ENCODE measurements around the gene COL1A1.
A peak's percentile ranks its signal among the peaks of the same experiment; 100 is the strongest.

Gene COL1A1

GRCh38 chr17:50200457-50201275 lies 765 bp downstream of the COL1A1 start:
- Histone ChIP-seq H3K9ac (ENCODE audit: low read length in 5 of 5) (peak overlapping the region in 4 of 5 donors; percentile 16 to 76 (median 70)), H3K27me3 (ENCODE audit: control insufficient read depth in 5 of 5, insufficient read depth in 4 of 5, low read length in 5 of 5) (peaks cover 21 to 42% (median 34%) of the 10 kb centered on the region in 5 donors), H3K9me3 (ENCODE audit: control insufficient read depth in 5 of 5, low read length in 5 of 5) (no peaks in the 10 kb centered on the region), H3K27ac (ENCODE audit: low read depth, low read length) (peak overlapping the region; percentile 62), H3K36me3 (ENCODE audit: control insufficient read depth in 5 of 5, insufficient read depth in 5 of 5, low read length in 5 of 5) (peaks cover 0 to 16% (median under 1%) of the 10 kb centered on the region in 5 donors), H3K4me1 (ENCODE audit: control insufficient read depth in 5 of 5, insufficient read depth in 5 of 5, low read length in 5 of 5) (peaks cover 0 to 41% (median 35%) of the 10 kb centered on the region in 5 donors), H3K4me3 (ENCODE audit: low read depth in 1 of 5, low read length in 5 of 5) (peak overlapping the region; percentile 57 to 75 (median 69))

DNA sequence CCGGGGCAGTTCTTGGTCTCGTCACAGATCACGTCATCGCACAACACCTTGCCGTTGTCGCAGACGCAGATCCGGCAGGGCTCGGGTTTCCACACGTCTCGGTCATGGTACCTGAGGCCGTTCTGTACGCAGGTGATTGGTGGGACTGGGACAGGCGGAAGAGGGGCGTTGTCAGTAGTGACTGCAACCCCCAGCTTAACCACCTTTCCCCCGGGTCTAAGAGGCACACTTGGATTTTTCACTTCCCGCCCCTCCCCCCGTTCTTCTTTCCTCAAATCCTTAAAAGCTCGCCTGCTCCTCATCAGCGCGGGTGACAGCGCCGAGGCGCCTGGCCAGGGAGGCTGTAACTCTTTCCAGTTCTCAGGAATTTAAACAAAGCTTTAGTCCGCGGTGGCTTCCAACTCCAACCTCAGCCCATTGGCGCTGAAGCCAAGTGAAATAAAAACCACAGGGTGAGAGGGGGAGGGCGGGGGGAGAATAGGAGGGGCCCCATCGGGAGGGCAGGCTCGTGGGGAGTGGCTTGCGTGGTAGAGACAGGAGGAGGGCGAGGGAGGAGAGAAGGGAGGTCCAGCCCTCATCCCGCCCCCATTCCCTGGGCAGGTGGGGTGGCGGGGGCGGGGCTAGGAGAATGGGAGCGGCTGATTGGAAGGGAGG lies 1.5 kb downstream of the COL1A1 start:
- Histone ChIP-seq H3K27me3 (ENCODE audit: control insufficient read depth in 5 of 5, insufficient read depth in 4 of 5, low read length in 5 of 5) (peaks cover 21 to 41% (median 37%) of the 10 kb centered on the region in 5 donors), H3K4me1 (ENCODE audit: control insufficient read depth in 5 of 5, insufficient read depth in 5 of 5, low read length in 5 of 5) (peaks cover 0 to 38% (median 30%) of the 10 kb centered on the region in 5 donors), H3K27ac (ENCODE audit: low read depth, low read length) (peak overlapping the region; percentile 62), H3K9me3 (ENCODE audit: control insufficient read depth in 5 of 5, low read length in 5 of 5) (no peaks in the 10 kb centered on the region), H3K9ac (ENCODE audit: low read length in 5 of 5) (peak overlapping the region in 3 of 5 donors; percentile 67 to 76 (median 72)), H3K4me3 (ENCODE audit: low read depth in 1 of 5, low read length in 5 of 5) (peak overlapping the region; percentile 58 to 71 (median 64)), H3K36me3 (ENCODE audit: control insufficient read depth in 5 of 5, insufficient read depth in 5 of 5, low read length in 5 of 5) (peaks cover 0 to 22% (median 5%) of the 10 kb centered on the region in 5 donors)

DNA sequence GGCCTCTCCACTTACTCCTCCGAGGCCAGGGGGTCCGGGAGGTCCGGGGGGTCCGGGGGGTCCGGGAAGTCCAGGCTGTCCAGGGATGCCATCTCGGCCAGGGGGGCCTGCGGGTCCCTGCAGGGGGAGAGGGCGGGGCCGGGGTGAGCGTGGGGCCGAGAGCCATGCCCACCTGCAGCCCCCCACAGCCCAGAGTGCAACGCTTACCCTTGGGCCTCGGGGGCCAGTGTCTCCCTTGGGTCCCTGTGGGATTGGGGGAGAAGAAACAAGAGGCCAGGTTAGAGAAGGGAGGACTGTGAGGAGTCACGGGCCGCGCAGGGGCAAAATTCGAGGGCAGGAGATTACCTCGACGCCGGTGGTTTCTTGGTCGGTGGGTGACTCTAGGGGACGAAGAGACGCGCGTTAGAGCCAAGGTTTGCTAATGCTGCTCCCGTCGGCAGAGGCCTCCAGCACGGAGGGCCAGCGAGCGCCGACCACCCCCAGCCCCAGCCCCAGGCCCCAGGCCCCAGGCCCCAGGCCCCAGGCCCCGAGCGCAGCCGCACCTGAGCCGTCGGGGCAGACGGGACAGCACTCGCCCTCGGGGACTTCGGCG lies 2.1 kb downstream of the COL1A1 start:
- peak overlapping the region in 4 of 5 donors; percentile 62 to 71 (median 66) for H3K4me3 ChIP-seq (ENCODE audit: low read depth in 1 of 5, low read length in 5 of 5)
- peak overlapping the region; percentile 62 for H3K27ac ChIP-seq (ENCODE audit: low read depth, low read length)
- no peaks in the 10 kb centered on the region for H3K9me3 ChIP-seq (ENCODE audit: control insufficient read depth in 5 of 5, low read length in 5 of 5)
- H3K27me3 ChIP-seq (ENCODE audit: control insufficient read depth in 5 of 5, insufficient read depth in 4 of 5, low read length in 5 of 5) = peaks cover 19 to 41% (median 36%) of the 10 kb centered on the region in 5 donors
- H3K4me1 ChIP-seq (ENCODE audit: control insufficient read depth in 5 of 5, insufficient read depth in 5 of 5, low read length in 5 of 5) = peaks cover 0 to 34% (median 26%) of the 10 kb centered on the region in 5 donors
- peaks cover 0 to 28% (median 5%) of the 10 kb centered on the region in 5 donors for H3K36me3 ChIP-seq (ENCODE audit: control insufficient read depth in 5 of 5, insufficient read depth in 5 of 5, low read length in 5 of 5)
- no peak overlapping the region for H3K9ac ChIP-seq (ENCODE audit: low read length in 5 of 5)

DNA sequence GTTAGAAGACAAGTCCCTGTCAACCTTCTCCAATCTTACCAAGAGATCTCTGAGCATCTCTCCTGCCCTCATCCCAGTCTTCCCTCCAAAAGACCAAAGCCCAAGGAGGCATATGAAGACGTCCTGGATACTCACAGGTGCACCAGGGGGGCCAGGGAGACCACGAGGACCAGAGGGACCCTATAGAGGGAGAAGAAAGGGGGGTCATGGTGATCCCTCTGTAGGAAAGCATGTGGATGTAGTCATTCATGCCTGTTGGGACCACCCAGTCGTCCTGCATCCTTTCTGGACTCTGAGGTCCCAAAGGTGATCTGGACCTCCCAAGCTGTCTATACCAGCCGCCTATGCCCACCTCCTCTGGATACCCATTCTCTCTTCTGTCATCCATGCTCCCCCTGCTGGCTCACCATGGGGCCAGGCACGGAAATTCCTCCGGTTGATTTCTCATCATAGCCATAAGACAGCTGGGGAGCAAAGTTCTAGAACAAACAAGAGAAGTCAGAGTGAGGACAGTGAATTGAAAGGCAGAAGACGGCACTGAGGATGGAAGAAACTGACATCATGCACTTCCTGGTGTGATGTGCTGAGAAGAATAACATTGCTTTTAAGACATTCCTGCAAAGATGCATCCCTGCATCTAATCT lies 3.3 kb downstream of the COL1A1 start:
- Histone ChIP-seq H3K9me3 (ENCODE audit: control insufficient read depth in 5 of 5, low read length in 5 of 5) (no peaks in the 10 kb centered on the region), H3K27ac (ENCODE audit: low read depth, low read length) (peak overlapping the region; percentile 34), H3K4me3 (ENCODE audit: low read depth in 1 of 5, low read length in 5 of 5) (no peak overlapping the region), H3K27me3 (ENCODE audit: control insufficient read depth in 5 of 5, insufficient read depth in 4 of 5, low read length in 5 of 5) (peaks cover 21 to 38% (median 32%) of the 10 kb centered on the region in 5 donors), H3K36me3 (ENCODE audit: control insufficient read depth in 5 of 5, insufficient read depth in 5 of 5, low read length in 5 of 5) (peaks cover 0 to 34% (median 6%) of the 10 kb centered on the region in 5 donors), H3K9ac (ENCODE audit: low read length in 5 of 5) (no peak overlapping the region), H3K4me1 (ENCODE audit: control insufficient read depth in 5 of 5, insufficient read depth in 5 of 5, low read length in 5 of 5) (peaks cover 0 to 29% (median 19%) of the 10 kb centered on the region in 5 donors)

GRCh38 chr17:50196826-50197225 lies 4.6 kb downstream of the COL1A1 start:
- Histone ChIP-seq H3K9ac (ENCODE audit: low read length in 5 of 5) (no peak overlapping the region), H3K27ac (ENCODE audit: low read depth, low read length) (no peak overlapping the region)

DNA sequence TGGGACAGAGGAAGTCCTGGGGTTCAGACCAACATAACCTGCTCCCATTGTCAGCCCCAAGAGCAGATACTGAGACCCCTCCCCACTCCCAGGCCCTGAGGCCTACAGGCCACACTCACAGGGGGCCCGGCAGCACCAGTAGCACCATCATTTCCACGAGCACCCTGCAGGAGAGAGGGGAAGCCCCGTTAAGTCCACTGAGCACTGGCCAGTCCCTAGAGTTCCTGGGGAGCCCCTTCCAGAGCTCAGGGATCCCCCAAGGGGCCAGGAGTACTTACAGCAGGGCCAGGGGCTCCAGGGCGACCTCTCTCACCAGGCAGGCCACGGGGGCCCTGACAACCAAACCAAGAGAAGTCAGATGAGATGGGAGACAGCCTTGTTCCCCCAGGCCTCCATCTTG lies 5.4 kb downstream of the COL1A1 start:
- Histone ChIP-seq H3K9ac (ENCODE audit: low read length in 5 of 5) (no peak overlapping the region), H3K9me3 (ENCODE audit: control insufficient read depth in 5 of 5, low read length in 5 of 5) (no peaks in the 10 kb centered on the region), H3K4me1 (ENCODE audit: control insufficient read depth in 5 of 5, insufficient read depth in 5 of 5, low read length in 5 of 5) (peaks cover 0 to 23% (median 12%) of the 10 kb centered on the region in 5 donors), H3K36me3 (ENCODE audit: control insufficient read depth in 5 of 5, insufficient read depth in 5 of 5, low read length in 5 of 5) (peaks cover 0 to 39% (median 12%) of the 10 kb centered on the region in 5 donors), H3K4me3 (ENCODE audit: low read depth in 1 of 5, low read length in 5 of 5) (no peak overlapping the region), H3K27ac (ENCODE audit: low read depth, low read length) (no peak overlapping the region), H3K27me3 (ENCODE audit: control insufficient read depth in 5 of 5, insufficient read depth in 4 of 5, low read length in 5 of 5) (peaks cover 13 to 30% (median 15%) of the 10 kb centered on the region in 5 donors)

More at GRCh38 chr17:50196826-50197225, 4.6 kb downstream of the COL1A1 start:
- Histone ChIP-seq H3K27me3 (ENCODE audit: control insufficient read depth in 5 of 5, insufficient read depth in 4 of 5, low read length in 5 of 5) (peaks cover 13 to 36% (median 23%) of the 10 kb centered on the region in 5 donors), H3K4me1 (ENCODE audit: control insufficient read depth in 5 of 5, insufficient read depth in 5 of 5, low read length in 5 of 5) (peaks cover 0 to 26% (median 15%) of the 10 kb centered on the region in 5 donors), H3K9me3 (ENCODE audit: control insufficient read depth in 5 of 5, low read length in 5 of 5) (no peaks in the 10 kb centered on the region), H3K36me3 (ENCODE audit: control insufficient read depth in 5 of 5, insufficient read depth in 5 of 5, low read length in 5 of 5) (peaks cover 0 to 39% (median 8%) of the 10 kb centered on the region in 5 donors), H3K4me3 (ENCODE audit: low read depth in 1 of 5, low read length in 5 of 5) (no peak overlapping the region)

DNA sequence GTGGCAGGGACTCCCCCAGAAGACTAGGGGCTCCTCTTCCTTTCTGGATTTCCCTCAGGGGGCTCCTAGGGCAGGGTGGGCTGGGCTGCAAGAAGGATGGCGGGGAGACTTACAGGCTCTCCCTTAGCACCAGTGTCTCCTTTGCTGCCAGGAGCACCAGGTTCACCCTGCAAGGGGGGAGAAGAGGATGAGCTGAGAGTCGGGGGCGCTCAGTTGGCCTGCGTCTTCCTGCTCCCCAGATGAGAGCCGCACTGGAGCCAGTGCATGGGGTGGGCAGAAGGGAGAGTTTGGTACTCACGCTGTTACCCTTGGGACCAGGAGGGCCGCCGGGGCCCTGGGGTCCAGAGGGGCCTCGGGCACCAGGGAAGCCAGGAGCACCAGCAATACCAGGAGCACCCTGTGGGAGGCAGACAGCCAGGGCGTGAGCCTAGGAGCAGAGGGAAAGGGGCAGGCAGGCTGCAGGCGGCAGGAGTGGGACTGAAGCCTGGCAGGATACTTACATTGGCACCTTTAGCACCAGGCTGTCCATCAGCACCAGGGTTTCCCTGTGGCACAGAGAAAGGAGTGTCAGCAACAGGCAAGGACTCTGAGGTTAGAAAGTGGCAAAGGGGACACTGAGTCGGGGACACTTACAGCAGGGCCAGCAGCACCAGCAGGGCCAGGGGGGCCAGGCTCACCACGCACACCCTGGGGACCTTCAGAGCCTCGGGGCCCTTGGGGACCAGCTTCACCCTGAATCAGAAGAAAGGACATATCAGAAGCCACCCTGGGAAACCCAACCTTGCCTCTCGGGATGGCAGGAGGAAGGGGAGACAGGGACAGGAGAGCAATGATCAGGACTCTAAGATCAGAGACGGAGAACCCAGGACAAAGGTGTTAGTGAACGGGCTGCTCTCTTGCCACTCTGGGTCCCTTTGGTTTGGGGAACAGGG lies 6.2 kb downstream of the COL1A1 start:
- peaks cover 10 to 27% (median 12%) of the 10 kb centered on the region in 5 donors for H3K27me3 ChIP-seq (ENCODE audit: control insufficient read depth in 5 of 5, insufficient read depth in 4 of 5, low read length in 5 of 5)
- H3K27ac ChIP-seq (ENCODE audit: low read depth, low read length) = no peak overlapping the region
- H3K9me3 ChIP-seq (ENCODE audit: control insufficient read depth in 5 of 5, low read length in 5 of 5) = no peaks in the 10 kb centered on the region
- no peak overlapping the region for H3K9ac ChIP-seq (ENCODE audit: low read length in 5 of 5)
- H3K4me3 ChIP-seq (ENCODE audit: low read depth in 1 of 5, low read length in 5 of 5) = no peak overlapping the region
- H3K36me3 ChIP-seq (ENCODE audit: control insufficient read depth in 5 of 5, insufficient read depth in 5 of 5, low read length in 5 of 5) = peaks cover 0 to 41% (median 12%) of the 10 kb centered on the region in 5 donors
- peaks cover 0 to 21% (median 6%) of the 10 kb centered on the region in 5 donors for H3K4me1 ChIP-seq (ENCODE audit: control insufficient read depth in 5 of 5, insufficient read depth in 5 of 5, low read length in 5 of 5)

DNA sequence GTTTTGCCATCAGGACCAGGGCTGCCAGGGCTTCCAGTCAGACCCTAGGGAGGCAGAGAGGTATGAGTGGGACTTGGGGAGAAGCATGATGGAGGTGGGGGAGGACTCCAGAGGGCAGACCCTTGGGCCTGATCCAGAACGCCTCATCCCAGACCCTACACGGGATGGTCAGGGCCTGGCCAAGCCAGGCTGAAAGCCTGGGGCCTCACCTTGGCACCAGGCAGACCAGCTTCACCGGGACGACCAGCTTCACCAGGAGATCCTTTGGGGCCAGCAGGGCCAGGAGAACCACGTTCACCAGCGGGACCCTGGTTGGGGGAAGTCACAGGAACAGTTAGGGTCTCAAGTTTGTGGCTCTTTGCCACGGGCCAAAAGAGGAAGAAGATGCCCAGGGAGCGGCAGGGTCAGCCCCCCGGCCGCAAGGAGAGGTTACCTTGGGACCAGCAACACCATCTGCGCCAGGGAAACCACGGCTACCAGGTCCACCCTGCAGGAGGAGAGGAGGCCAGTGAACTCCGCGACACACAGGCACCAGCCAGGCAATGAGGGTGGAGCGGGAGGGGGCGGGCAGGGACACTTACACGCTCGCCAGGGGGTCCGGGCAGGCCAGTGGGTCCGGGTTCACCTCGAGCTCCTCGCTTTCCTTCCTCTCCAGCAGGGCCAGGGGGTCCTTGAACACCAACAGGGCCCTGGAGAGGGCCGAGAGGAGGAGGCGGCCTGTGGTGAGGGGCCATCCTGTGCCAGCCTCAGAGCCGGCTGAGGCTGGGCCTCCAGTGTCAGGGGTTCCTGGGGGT lies 7.1 kb downstream of the COL1A1 start:
- peaks cover 12 to 29% (median 20%) of the 10 kb centered on the region in 5 donors for H3K27me3 ChIP-seq (ENCODE audit: control insufficient read depth in 5 of 5, insufficient read depth in 4 of 5, low read length in 5 of 5)
- H3K9me3 ChIP-seq (ENCODE audit: control insufficient read depth in 5 of 5, low read length in 5 of 5) = no peaks in the 10 kb centered on the region
- peaks cover 0 to 18% (median 3%) of the 10 kb centered on the region in 5 donors for H3K4me1 ChIP-seq (ENCODE audit: control insufficient read depth in 5 of 5, insufficient read depth in 5 of 5, low read length in 5 of 5)
- no peak overlapping the region for H3K27ac ChIP-seq (ENCODE audit: low read depth, low read length)
- no peak overlapping the region for H3K9ac ChIP-seq (ENCODE audit: low read length in 5 of 5)
- no peak overlapping the region for H3K4me3 ChIP-seq (ENCODE audit: low read depth in 1 of 5, low read length in 5 of 5)
- peaks cover 0 to 47% (median 15%) of the 10 kb centered on the region in 5 donors for H3K36me3 ChIP-seq (ENCODE audit: control insufficient read depth in 5 of 5, insufficient read depth in 5 of 5, low read length in 5 of 5)

Data from subcutaneous abdominal adipose tissue (tissue), 5 donors.